Left forelimb (tissue), 1 donor: ENCODE results near the gene PRKD1.
A peak's percentile ranks its signal among the peaks of the same experiment; 100 is the strongest.

Experiments
- DNase-seq: peaks from one replicate; pipeline ENCODE4 v3.0.0-alpha.2; 2018; ENCODE audit warnings: low spot score

PRKD1 gene

DNA sequence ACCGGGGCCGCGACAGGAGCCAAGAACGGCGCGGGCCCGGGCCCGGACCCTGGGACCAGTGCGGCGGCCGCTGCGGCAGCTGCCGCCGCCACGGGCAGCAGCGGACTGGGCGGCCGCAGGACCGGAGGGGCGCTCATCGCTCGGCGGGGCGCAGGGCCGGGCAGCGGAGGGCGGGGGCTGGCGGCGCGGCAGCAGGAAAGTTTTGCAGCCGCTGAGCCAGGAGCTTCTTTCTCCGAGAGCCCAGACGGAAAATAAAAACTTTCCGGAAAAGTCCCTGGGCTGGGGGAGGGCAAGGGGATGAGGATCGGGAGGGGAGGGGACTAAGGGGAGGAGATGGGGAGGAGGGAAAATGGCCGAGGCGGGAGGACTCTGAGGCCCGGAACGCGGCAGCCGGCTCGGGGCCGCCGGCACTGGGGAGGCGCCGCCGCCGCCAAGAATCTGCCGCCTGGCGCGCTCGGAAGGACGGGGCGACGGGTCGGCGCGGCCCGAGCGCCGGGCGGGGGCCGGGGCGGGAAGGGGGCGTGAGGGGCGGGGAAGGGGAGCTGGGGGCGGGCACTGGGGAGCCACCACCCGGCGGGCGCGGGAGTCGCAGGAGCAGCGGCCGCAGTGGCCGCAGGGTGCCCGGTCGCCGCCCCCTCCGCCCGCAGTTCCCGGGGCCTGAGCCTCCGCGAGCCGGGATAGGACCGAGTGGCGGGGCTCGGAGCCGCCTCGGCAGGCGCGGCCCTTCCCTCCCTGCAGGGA lies at the start of gene PRKD1:
Gene PRKD1, minus strand, starts transcription at position 472 of the 741 bp plus-strand sequence.
- DNase-seq: peak; percentile 85

- no peak for DNase-seq
Measured at GRCh38 chr14:29971101-29971500, 43.5 kb upstream of the PRKD1 start.

DNA sequence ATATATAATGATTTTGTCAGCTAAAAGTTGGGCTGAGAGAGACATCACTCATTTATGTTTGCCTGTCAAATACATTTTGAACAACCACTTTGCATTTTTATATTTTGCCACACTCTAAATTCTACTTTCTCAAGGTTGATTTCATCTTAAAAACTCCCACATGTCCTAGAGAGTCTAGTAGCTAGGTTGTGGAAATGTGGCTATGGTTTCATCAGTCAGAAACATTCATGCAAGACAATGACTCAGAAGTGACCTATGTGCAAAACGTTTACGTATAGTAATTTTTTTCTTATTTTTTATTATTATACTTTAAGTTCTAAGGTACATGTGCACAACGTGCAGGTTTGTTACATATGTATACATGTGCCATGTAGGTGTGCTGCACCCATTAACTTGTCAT lies 27.4 kb upstream of the PRKD1 start:
- DNase-seq: no peak

DNA sequence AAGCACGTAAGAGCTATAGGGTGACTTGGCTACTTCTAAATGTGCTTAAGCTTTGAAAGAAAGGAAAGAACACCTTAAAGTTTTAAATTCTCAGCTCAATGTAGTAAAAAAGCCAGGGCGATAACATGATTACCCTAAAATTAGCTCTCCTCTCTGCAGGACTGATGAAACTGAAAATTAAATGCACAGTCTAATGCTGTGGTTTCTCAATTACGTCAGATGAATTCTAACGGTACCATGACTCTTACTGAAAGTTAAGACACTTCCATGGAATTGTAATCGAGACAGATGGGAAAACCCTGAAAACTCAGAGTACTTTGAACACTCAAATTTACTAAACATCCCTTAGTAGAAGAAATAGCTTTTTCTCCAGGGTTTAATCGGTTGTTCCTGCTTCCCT lies 25.9 kb upstream of the PRKD1 start:
- no peak for DNase-seq

- DNase-seq: no peak
Measured at GRCh38 chr14:29944091-29944490, 16.4 kb upstream of the PRKD1 start.

DNA sequence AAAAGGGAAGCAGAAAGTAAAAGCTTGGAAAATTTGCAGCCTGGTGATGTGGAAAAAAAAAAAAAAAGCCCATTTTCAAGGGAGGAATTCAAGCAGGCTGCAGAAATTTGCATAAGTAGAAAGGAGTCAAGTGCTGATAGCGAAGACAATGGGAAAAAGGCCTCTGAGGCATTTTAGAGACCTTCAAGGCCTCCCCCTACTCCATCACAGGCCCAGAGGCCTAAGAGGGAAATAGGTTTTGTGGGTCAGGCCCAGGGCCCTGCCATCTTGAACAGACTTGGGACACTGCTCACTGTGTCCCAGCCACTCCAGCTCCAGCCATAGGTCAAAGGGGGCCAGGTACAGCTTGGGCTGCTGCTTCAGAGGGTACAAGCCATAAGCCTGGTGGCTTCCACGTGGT lies 13.8 kb upstream of the PRKD1 start:
- no peak for DNase-seq

- no peak for DNase-seq
Measured at GRCh38 chr14:29940482-29940881, 12.8 kb upstream of the PRKD1 start.

GRCh38 chr14:29937116-29937515 lies 9.5 kb upstream of the PRKD1 start:
- DNase-seq: no peak

GRCh38 chr14:29930283-29930682 lies 2.6 kb upstream of the PRKD1 start:
- no peak for DNase-seq

DNA sequence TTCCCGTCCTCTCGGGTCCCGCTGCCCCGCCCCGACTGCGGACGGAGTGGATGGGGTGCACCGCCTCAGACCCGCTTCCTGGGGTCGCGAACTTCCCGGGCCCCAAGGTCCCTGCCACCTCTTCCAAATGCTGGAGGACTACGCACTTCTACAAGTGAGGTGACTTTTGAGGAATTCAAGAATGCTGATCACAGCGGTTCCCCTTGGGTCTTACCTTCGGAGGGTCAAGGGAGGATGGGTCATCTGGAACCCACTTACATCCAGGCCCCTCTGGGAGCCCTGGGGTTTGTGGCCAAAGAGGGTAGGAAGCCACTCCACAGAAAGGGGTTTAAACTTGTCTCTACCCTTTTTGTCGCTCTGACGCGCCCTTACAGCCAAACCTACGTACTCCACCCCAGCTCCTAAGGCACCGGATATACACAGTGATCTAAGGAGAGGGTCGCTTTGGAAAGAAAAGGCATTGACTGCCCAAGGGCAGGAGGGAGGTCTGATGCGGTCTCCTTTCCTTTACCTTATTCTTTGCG lies 532 bp upstream of the PRKD1 start:
- peak; percentile 59 for DNase-seq

DNA sequence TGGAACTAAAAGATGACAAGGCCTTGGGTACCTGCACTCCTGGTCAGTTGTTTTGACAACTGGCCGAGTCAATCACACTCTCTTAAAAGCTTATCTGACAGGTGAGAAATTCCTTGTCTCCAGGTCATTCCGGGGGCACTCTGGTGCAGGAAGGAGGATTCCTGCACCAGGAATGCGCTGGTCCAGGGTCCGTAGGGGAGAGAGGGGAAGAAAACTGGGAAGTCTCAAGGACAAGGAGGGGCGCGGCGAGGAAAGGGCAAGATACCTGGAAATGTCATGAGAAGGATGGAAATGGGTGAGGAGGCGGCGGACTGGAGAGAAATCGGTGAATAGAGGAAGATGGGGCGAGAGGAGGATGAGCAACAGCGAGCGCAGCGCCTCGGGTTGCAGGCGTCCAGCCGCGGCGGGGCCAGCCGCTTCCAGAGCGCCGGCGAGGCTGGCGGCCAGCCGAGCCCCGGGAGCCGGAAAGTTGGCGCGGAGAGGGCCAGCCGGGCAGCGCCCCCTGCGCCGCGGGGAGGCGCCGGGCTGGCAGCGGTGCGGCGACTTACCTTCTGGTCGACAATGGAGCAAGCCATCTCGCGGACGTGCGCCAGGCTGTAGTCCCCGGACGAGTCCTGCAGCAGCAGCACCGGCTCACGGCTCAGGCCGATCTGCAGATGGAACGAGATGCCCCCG lies 809 bp downstream of the PRKD1 start:
- no peak for DNase-seq

DNA sequence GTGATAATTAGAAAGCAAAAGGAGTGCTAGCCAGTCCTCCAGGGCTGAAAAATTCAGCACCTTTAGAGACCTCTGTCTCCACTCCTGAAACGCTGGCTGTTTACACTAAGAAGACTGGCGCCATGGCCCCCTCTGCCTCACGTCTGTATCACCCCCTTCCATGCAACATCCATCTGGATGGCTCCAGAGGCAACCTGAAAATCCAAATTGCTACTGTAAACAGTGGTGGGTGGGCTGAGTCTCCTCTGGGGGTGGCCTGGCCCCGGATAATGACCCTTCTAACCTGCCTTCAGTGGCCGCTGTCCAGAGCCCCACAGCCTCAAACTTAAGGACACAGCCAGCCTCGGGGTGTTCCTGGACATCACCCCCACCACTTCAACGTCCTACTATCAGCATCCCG lies 1.4 kb downstream of the PRKD1 start:
- DNase-seq: no peak

- no peak for DNase-seq
Measured at GRCh38 chr14:29925736-29926135, 1.9 kb downstream of the PRKD1 start.

DNA sequence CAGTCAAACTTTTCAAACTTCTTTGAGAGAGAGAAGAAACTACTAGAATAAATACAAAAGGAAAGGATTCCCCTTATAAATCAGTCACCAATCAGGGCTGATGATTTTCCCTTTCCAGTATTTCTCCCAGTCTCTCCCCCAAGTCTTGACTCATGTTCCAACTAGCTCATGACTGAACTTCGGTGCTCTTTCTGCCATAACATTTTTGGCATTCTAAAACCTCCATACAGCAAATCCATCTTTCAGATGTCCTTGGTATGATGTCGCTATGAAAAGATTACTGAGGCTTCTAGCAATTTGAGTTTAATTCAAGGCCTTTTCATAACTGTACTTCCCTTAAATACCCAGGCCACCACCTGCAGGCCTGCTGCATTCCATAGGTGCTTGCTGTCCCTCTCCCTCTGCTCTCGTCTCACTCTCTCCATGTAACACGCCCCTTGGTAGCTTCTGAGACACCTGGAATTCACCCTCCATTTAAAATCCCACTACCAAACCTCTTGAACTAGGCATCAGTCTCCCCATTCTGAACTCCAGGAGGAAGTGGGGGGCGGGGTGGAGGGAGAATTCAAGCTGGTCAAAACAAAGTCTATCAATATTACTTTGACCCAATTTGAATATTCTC lies 2.4 kb downstream of the PRKD1 start:
- no peak for DNase-seq

DNA sequence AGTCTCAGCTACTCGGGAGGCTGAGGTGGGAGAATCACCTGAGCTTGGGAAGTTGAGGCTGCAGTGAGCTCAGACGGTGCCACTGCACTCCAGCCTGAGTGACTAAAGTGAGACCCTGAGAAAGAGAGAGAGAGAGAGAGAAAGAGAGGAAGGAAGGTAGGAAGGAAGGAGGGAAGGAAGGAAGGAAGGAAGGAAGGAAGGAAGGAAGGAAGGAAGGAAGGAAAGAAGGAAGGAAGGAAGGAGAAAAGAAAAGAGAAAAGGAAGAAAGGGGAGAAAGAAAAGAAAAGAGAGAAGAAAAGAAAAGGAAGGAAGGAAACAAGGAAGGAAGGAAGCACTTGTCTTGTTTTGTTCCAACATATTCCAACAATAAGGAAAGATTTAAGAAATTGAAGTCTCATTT lies 7.8 kb downstream of the PRKD1 start:
- no peak for DNase-seq

- DNase-seq: no peak
Measured at GRCh38 chr14:29918981-29919380, 8.7 kb downstream of the PRKD1 start.

DNA sequence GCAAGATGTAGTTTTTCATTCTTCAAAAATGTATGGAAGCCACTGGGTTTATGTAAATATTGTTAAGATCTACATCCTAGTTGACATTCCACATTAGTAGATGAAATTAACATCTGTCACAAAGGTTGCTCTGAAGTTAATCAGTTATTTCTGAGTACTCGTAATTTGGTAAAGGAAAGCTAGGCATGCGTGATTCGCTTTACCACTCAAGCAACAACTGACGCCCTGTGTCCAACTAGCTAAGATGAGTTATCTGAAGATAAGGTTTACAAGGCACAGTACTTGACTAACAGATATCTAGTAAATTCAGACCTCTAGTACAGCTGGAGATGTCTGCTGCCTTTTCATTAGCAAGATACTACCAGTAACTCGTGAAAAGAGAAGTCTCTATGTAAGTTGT lies 14.1 kb downstream of the PRKD1 start:
- DNase-seq: no peak

DNA sequence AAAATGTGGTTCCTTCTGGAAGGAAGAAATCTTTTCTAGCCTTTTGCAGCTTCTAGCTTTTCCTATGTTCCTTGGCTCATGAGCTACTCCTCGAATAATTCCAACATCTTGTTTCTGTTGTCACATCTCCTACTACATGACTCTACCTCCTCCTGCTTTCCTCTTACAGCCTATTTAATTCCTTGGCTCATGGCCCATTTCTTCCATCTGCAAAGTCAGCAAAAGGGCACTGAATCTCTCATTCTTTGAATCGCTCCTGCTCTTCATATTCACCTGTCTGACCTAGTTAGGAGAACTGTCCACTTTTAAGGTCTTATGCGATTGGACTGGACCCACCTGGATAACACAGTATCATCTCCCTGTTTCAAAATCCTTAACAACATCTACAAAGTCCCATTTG lies 15.8 kb downstream of the PRKD1 start:
- no peak for DNase-seq

- no peak for DNase-seq
Measured at GRCh38 chr14:29908652-29909577, 18.7 kb downstream of the PRKD1 start.

- DNase-seq: no peak
Measured at GRCh38 chr14:29906256-29906870, 21.3 kb downstream of the PRKD1 start.

DNA sequence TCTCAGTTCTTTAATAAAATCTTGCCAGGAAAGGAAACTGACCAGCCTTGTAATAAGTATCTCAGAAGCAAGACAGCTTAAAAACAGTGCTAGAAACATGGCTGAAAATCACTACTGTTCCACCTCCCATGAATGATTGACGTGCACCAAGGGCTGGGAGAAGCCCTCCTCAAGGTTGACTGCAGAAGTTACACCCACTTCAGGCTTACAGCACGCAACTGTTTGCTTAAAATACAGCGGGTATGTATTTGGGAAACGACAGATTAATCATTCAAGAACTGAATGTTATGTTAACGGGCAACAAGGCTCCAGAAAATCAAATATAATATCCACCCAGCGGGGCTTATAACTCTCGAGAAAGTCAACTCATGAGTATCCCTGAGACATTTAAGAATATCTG lies 22.1 kb downstream of the PRKD1 start:
- DNase-seq: no peak
